GM23248 (cell line): ENCODE data around the gene SH3BP2.

ENCODE experiments used
- EZH2 ChIP-seq: fragments of 200-600 bp; sonication (generic); IDR thresholded peaks from 2 replicates; pipeline ENCODE4 v1.6.1; 2018; ENCODE audit warnings: antibody characterized with exemption, mild to moderate bottlenecking; ENCODE audit not compliant: insufficient read depth, poor library complexity, severe bottlenecking
- EZH2phosphoT487 ChIP-seq: fragments of 200-600 bp; sonication (generic); IDR thresholded peaks from 2 replicates; pipeline ENCODE4 v1.6.1; 2018; ENCODE audit warnings: antibody characterized with exemption, moderate library complexity, mild to moderate bottlenecking, low read depth; ENCODE audit not compliant: insufficient read depth

DNA sequence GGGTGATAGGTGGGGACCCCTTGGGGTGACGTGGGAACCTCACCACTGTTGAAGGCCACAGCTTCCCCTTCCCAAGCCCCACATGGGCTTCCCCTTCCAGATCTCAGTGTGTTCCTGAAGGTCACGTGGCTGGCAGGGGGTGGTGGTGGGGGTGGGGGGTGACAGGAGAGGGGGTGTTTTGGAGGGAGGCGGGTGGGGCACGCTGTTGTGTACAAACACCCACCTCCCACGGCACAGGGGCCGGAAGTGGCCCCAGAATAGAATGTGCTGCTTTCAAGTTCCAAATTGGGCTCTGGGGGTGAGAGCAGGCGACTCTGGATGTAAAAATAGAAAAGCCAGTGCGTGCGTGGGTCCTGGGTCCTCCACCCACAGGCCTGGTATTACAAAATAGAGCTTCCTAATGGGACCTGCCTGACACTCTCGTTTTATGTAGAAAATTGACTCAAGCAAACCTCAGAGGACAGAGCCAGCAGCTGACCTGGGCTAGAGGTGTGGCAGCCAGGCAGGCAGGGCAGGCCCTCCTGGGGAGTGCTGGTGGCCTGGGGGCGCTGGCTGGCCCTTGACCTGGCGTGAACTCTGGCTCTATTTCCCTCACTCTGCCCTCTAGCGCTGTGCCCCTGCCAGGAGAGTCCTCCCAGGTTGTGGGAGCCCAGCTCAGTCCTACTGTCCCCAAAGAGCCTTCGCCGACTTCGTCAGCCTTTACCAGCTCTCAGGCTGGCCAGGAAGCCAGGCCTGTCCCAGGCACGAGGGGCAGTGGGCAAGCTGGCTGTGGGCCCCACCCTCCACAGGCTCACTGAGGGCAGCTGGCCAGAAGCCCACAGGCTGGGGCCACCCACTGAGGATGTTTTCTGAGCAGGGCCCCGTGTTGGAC is 5.4 kb upstream of the SH3BP2 start:
- TF ChIP-seq EZH2 (no peak), EZH2phosphoT487 (no peak)
